Tibial nerve (tissue), 3 donors: ENCODE data around the gene SHB.

Source experiments
- EP300 ChIP-seq, 2 donors: sonication (generic); formaldehyde crosslinking; IDR thresholded peaks; one replicate each; pipeline ENCODE4 v1.6.1; 2017; ENCODE audit warnings: antibody characterized with exemption in 2 of 2, mild to moderate bottlenecking in 1 of 2
- POLR2A ChIP-seq, 2 donors: fragments of 450-650 bp; IDR thresholded peaks; one replicate each; pipeline ENCODE4 v1.6.1; 2017; ENCODE audit warnings: antibody characterized with exemption in 2 of 2, mild to moderate bottlenecking in 2 of 2, moderate library complexity in 2 of 2

GRCh38 chr9:37948417-37948980, 120.5 kb downstream of the SHB start:
- TF ChIP-seq POLR2A (IDR thresholded peaks at IDR 0.05) (no peak), EP300 (IDR thresholded peaks at IDR 0.05) (no peak)
